Mesendoderm (in vitro differentiated cells): ENCODE measurements around the gene ACAP3.

Source experiments
- DNase-seq: peaks from one replicate; pipeline ENCODE4 v3.0.0; 2013
- H2AK5ac ChIP-seq: 2 replicates; pipeline ENCODE4 v1.6.1; 2013; ENCODE audit warnings: low read length, inconsistent platforms
- H2BK120ac ChIP-seq: 2 replicates; pipeline ENCODE4 v1.6.1; 2013; ENCODE audit warnings: low read depth, mild to moderate bottlenecking, low read length, moderate library complexity, mixed read lengths
- H2BK15ac ChIP-seq: replicated peaks from 2 replicates; pipeline ENCODE4 v1.6.1; 2013; ENCODE audit warnings: low read depth, mild to moderate bottlenecking, moderate library complexity
- H2BK5ac ChIP-seq: 2 replicates; pipeline ENCODE4 v1.6.1; 2013; ENCODE audit warnings: low read length, inconsistent platforms
- H3K18ac ChIP-seq: 2 replicates; pipeline ENCODE4 v1.6.1; 2013; ENCODE audit warnings: mild to moderate bottlenecking, low read length, mixed read lengths
- H3K23ac ChIP-seq: one replicate; pipeline ENCODE4 v1.6.1; 2013; ENCODE audit warnings: low read length
- H3K27ac ChIP-seq: 2 replicates; pipeline ENCODE4 v1.5.1; 2013; ENCODE audit warnings: low read depth, mild to moderate bottlenecking, inconsistent platforms, low read length, moderate library complexity
- H3K27me3 ChIP-seq: 2 replicates; pipeline ENCODE4 v1.6.1; 2013; ENCODE audit warnings: low read length, control low read depth, mild to moderate bottlenecking, inconsistent platforms; ENCODE audit not compliant: insufficient read depth, poor library complexity
- H3K36me3 ChIP-seq: 2 replicates; pipeline ENCODE4 v1.6.1; 2013; ENCODE audit warnings: low read length, inconsistent platforms; ENCODE audit not compliant: control insufficient read depth, insufficient read depth
- H3K4ac ChIP-seq: one replicate; pipeline ENCODE4 v1.6.1; 2013; ENCODE audit warnings: low read depth, mild to moderate bottlenecking, low read length, moderate library complexity
- H3K4me1 ChIP-seq: 2 replicates; pipeline ENCODE4 v1.6.1; 2013; ENCODE audit warnings: low read depth, low read length, inconsistent platforms; ENCODE audit not compliant: control insufficient read depth
- H3K4me2 ChIP-seq: 2 replicates; pipeline ENCODE4 v1.6.1; 2013; ENCODE audit warnings: low read length
- H3K4me3 ChIP-seq: 2 replicates; pipeline ENCODE4 v1.5.1; 2013; ENCODE audit warnings: mild to moderate bottlenecking, low read length
- H3K56ac ChIP-seq: one replicate; pipeline ENCODE4 v1.6.1; 2013; ENCODE audit warnings: low read length
- H3K79me1 ChIP-seq: 2 replicates; pipeline ENCODE4 v1.6.1; 2013; ENCODE audit warnings: low read length, inconsistent platforms
- H3K79me2 ChIP-seq: 2 replicates; pipeline ENCODE4 v1.6.1; 2013; ENCODE audit warnings: mild to moderate bottlenecking, low read length; ENCODE audit not compliant: control insufficient read depth, insufficient read depth
- H3K9ac ChIP-seq: 2 replicates; pipeline ENCODE4 v1.6.1; 2013; ENCODE audit warnings: low read length, inconsistent platforms
- H4K5ac ChIP-seq: one replicate; pipeline ENCODE4 v1.6.1; 2013; ENCODE audit warnings: low read length
- H4K8ac ChIP-seq: one replicate; pipeline ENCODE4 v1.6.1; 2013; ENCODE audit warnings: low read depth, mild to moderate bottlenecking, control low read depth, low read length, moderate library complexity
- WGBS: extraction: QIAGEN DNeasy Blood & Tissue Kit; methylation state at CpG from one replicate; pipeline ENCODE4 v1.1.7; 2013; ENCODE audit warnings: low lambda C conversion rate, missing lambda C conversion rate; ENCODE audit not compliant: insufficient coverage; ENCODE audit errors: extremely low coverage; 5-methylcytosine and 5-hydroxymethylcytosine counted together

The ACAP3 gene

DNA sequence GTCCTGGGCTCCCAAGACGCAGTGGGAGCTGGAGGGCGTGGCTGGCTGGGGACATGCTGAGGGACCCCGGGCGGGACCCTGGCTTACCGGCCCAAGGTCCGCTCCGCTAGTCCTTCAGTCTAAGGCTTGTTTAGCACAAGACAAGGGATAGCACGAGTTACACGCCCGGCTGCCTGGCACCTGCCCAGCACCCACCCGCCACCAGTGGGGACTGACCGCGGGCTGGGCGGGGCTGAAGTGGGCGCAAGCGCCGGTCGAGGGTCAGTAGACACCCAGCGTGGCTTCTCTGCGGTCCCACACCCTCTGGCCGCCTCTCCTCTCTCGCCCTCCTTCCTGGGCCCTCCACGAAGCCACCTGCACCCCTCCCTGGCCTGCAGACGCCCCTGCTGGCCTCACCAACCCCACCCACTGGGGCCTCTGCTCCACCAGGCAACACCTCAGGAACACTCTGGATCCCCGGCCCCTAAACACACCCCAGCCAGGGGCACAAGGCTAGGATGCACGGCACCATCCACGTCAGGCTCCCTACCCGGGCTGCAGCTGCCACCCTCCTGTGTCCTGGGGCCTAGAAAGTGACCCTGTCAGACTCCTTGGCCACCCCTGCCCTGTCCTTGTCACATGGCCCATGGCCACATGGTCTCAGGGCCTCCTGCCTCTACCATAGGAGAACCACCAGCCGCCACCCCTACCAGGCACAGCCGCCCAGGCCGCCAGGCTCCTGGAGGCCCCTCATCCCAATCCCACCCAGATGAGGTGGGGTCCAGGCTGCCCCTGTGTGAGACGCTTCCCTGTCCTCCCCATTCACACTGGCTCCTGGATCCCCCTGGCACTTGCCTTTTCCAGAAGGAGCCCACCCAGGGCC lies 29.4 kb upstream of the ACAP3 start:
- no peak overlapping the region for H3K18ac ChIP-seq
- no peaks in the 10 kb centered on the region for H3K79me1 ChIP-seq
- H3K79me2 ChIP-seq, result no peaks in the 10 kb centered on the region
- no peak overlapping the region for H3K23ac ChIP-seq
- H2BK120ac ChIP-seq, result no peak overlapping the region
- H3K56ac ChIP-seq, result no peak overlapping the region
- no peak overlapping the region for H2BK5ac ChIP-seq
- H3K27me3 ChIP-seq, result no peaks in the 10 kb centered on the region
- H3K4me2 ChIP-seq, result no peak overlapping the region
- H3K4ac ChIP-seq, result no peak overlapping the region
- no peak overlapping the region for H4K8ac ChIP-seq
- H3K9ac ChIP-seq, result no peak overlapping the region
- no CpG with 5 or more reads among the region's 32 CpGs for WGBS
- no peak overlapping the region for H3K27ac ChIP-seq
- peaks cover 7% of the 10 kb centered on the region for H3K36me3 ChIP-seq
- no peak overlapping the region for H2BK15ac ChIP-seq
- no peak overlapping the region for H2AK5ac ChIP-seq
- no peak overlapping the region for H4K5ac ChIP-seq
- H3K4me1 ChIP-seq, result no peaks in the 10 kb centered on the region
- no peak overlapping the region for H3K4me3 ChIP-seq
- DNase-seq, result no peak

DNA sequence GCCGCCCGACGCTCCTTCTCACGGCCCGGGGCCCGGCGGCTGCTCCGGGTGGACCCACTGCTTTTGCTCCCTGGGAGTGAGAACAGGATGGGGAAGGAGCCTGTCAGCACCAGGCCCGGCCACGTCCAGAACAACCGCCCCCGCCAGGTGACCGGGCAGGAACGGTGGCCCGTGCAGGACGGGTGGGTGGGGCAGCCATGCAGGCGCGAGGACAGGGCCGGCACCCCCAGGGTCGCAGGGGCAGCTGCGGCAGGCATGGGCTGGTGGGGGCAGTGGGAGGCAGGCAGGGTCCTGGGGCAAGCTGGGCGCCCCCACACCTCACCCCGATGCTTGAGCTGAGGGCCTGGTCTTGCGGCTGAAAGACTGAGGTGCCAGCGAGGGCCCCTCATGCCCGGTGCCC lies 28.7 kb upstream of the ACAP3 start:
- no peak overlapping the region for H2BK120ac ChIP-seq
- no peak overlapping the region for H2BK15ac ChIP-seq
- H4K8ac ChIP-seq, result no peak overlapping the region
- no peaks in the 10 kb centered on the region for H3K4me1 ChIP-seq
- no peak overlapping the region for H3K27ac ChIP-seq
- H3K4me3 ChIP-seq, result no peak overlapping the region
- no peak overlapping the region for H3K9ac ChIP-seq
- H4K5ac ChIP-seq, result no peak overlapping the region
- H2AK5ac ChIP-seq, result no peak overlapping the region
- no peak overlapping the region for H3K4ac ChIP-seq
- no peak overlapping the region for H2BK5ac ChIP-seq
- no peak overlapping the region for H3K23ac ChIP-seq
- H3K56ac ChIP-seq, result no peak overlapping the region
- no peak overlapping the region for H3K18ac ChIP-seq
- WGBS, result no CpG with 5 or more reads among the region's 26 CpGs
- peaks cover 6% of the 10 kb centered on the region for H3K36me3 ChIP-seq
- no peak overlapping the region for H3K4me2 ChIP-seq
- no peak for DNase-seq
- no peaks in the 10 kb centered on the region for H3K79me2 ChIP-seq
- no peaks in the 10 kb centered on the region for H3K27me3 ChIP-seq
- H3K79me1 ChIP-seq, result no peaks in the 10 kb centered on the region

DNA sequence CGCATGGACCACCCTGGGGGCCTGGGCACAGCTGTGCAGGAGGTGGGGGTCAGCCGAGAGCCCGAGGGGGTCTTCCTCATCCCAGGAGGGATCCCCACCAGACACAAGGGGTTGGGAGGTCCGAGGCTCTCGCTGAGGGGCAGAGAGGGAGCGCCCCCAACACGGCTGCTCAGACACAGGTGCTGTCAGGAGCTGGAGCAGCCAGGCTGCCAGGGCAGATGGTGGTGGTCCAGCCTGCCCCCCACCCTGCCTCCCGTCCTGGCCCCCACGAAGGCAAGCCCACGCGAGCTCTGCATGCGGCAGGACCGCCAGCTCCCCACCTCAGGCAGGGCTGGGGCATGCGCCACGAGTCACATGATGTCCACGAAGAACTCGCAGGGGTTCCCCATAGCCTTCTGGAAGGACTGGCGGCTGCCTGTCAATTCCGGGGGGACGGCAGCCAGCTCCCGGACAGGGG lies 28.1 kb upstream of the ACAP3 start:
- Histone ChIP-seq H2BK120ac (no peak overlapping the region), H3K23ac (no peak overlapping the region), H3K36me3 (peaks cover 2% of the 10 kb centered on the region), H3K4me3 (no peak overlapping the region), H2BK15ac (no peak overlapping the region), H3K56ac (no peak overlapping the region), H3K9ac (no peak overlapping the region), H3K4me2 (no peak overlapping the region), H3K4ac (no peak overlapping the region), H2BK5ac (no peak overlapping the region), H2AK5ac (no peak overlapping the region), H3K79me2 (no peaks in the 10 kb centered on the region), H3K27me3 (no peaks in the 10 kb centered on the region), H4K8ac (no peak overlapping the region), H3K27ac (no peak overlapping the region), H3K18ac (no peak overlapping the region), H3K4me1 (no peaks in the 10 kb centered on the region), H4K5ac (no peak overlapping the region), H3K79me1 (no peaks in the 10 kb centered on the region)
- no CpG with 5 or more reads among the region's 21 CpGs for WGBS
- no peak for DNase-seq

- no peak overlapping the region for H2BK120ac ChIP-seq
- H2AK5ac ChIP-seq, result no peak overlapping the region
- no peak overlapping the region for H3K23ac ChIP-seq
- no peak overlapping the region for H4K5ac ChIP-seq
- no peak for DNase-seq
- no peak overlapping the region for H2BK15ac ChIP-seq
- no peaks in the 10 kb centered on the region for H3K27me3 ChIP-seq
- H3K79me2 ChIP-seq, result no peaks in the 10 kb centered on the region
- H4K8ac ChIP-seq, result no peak overlapping the region
- no peak overlapping the region for H3K18ac ChIP-seq
- no peak overlapping the region for H3K4me2 ChIP-seq
- H3K4me3 ChIP-seq, result no peak overlapping the region
- no peak overlapping the region for H3K56ac ChIP-seq
- no peaks in the 10 kb centered on the region for H3K36me3 ChIP-seq
- H2BK5ac ChIP-seq, result no peak overlapping the region
- WGBS, result no CpG with 5 or more reads among the region's 16 CpGs
- H3K9ac ChIP-seq, result no peak overlapping the region
- H3K4me1 ChIP-seq, result no peaks in the 10 kb centered on the region
- no peak overlapping the region for H3K4ac ChIP-seq
- no peaks in the 10 kb centered on the region for H3K79me1 ChIP-seq
- H3K27ac ChIP-seq, result no peak overlapping the region
Observed at GRCh38 chr1:1335283-1335682, 27.6 kb upstream of the ACAP3 start.

DNA sequence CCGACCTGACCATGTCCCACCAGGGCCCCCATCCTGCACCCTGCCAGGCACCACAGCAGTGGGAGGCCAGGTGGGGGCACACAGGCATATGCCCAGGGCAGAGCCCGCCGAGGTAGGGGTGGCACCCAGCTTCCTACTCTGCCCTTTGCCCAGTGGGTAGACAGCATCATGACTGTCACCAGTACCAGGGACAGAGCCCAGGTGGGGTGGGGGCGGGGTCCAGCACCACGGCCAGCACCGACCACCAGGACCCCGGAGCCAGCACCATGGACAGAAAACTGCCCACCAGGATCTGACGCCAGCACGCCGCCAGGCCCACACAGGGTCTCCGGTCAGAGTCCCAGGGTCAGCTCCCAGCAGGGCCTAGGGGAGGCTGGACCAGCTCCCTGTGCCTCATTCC lies 27.1 kb upstream of the ACAP3 start:
- Histone ChIP-seq H2AK5ac (no peak overlapping the region), H2BK5ac (no peak overlapping the region), H3K27me3 (no peaks in the 10 kb centered on the region), H3K4me1 (no peaks in the 10 kb centered on the region), H3K79me1 (no peaks in the 10 kb centered on the region), H3K56ac (no peak overlapping the region), H3K9ac (no peak overlapping the region), H4K5ac (no peak overlapping the region), H3K23ac (no peak overlapping the region), H2BK15ac (no peak overlapping the region), H3K18ac (no peak overlapping the region), H3K4ac (no peak overlapping the region), H3K4me3 (no peak overlapping the region), H3K79me2 (no peaks in the 10 kb centered on the region), H4K8ac (no peak overlapping the region), H3K36me3 (no peaks in the 10 kb centered on the region), H3K4me2 (no peak overlapping the region), H3K27ac (no peak overlapping the region), H2BK120ac (no peak overlapping the region)
- DNase-seq, result peak; percentile 63
- WGBS, result no CpG with 5 or more reads among the region's 11 CpGs
